B cell (primary cell): ENCODE data around the gene IRF7. TPM values are rescaled to one million over a fixed set of nuclear protein-coding genes. Genes with fewer than 3 reads are reported as not detected.
A peak's percentile ranks its signal among the peaks of the same experiment; 100 is the strongest.

ENCODE experiments used
- ATAC-seq: fragments of 200-7000 bp; cut with Tn5 transposase; one replicate; pipeline ENCODE4 v1.10.0; 2021; ENCODE audit warnings: low read depth, mild to moderate bottlenecking, moderate number of reproducible peaks, moderate library complexity
- CTCF ChIA-PET: fragments of 350-600 bp; sonication (Branson Sonifier 250); formaldehyde crosslinking; loops from one replicate; lab custom pipeline; 2021; ENCODE audit warnings: antibody characterized with exemption, inconsistent platforms; lab: Charles Lee
- POLR2A ChIA-PET: fragments of 350-600 bp; sonication (Branson Sonifier 250); formaldehyde crosslinking; loops from one replicate; lab custom pipeline; 2021; ENCODE audit warnings: antibody characterized with exemption; lab: Charles Lee
- DNase-seq: peaks from one replicate; pipeline ENCODE4 v3.0.0; 2013
- H2AFZ ChIP-seq: 2 replicates; pipeline ENCODE4 v1.6.1; 2012; ENCODE audit warnings: mild to moderate bottlenecking, low read depth, low read length; ENCODE audit not compliant: insufficient read depth, poor library complexity, severe bottlenecking
- H3K27ac ChIP-seq, 2 donors: 1 replicate in 1 of 2; 2 replicates in 1 of 2; pipeline ENCODE4 v1.5.1; 2012 to 2013; ENCODE audit warnings: low read length in 2 of 2, mild to moderate bottlenecking in 2 of 2, moderate library complexity in 1 of 2
- H3K27me3 ChIP-seq, 4 experiments: fragments of 200-600 bp in 1 of 4; sonication (generic) in 1 of 4; replicated peaks in 1 of 4; 1 replicate in 2 of 4; 2 replicates in 2 of 4; pipeline versions ENCODE4 v1.6.1 to v1.7.0; 2013 to 2016; ENCODE audit warnings: low read length in 3 of 4, mild to moderate bottlenecking in 2 of 4, mixed read lengths in 1 of 4, moderate library complexity in 1 of 4; ENCODE audit not compliant: insufficient read depth in 4 of 4, control insufficient read depth in 3 of 4; ENCODE audit errors: control extremely low read depth in 1 of 4
- H3K36me3 ChIP-seq, 2 experiments: replicated peaks in 1 of 2; 1 replicate in 1 of 2; 2 replicates in 1 of 2; pipeline versions ENCODE4 v1.6.1 to v1.7.1; 2013; ENCODE audit warnings: low read length in 1 of 2; ENCODE audit not compliant: insufficient read depth in 2 of 2, control insufficient read depth in 1 of 2; ENCODE audit errors: control extremely low read depth in 1 of 2, extremely low read depth in 1 of 2
- H3K4me1 ChIP-seq, 2 donors: fragments of 200-600 bp in 1 of 2; sonication (generic) in 1 of 2; 1 replicate in 1 of 2; 2 replicates in 1 of 2; pipeline versions ENCODE4 v1.5.1 to v1.6.1; 2013 to 2017; ENCODE audit warnings: low read length in 2 of 2; ENCODE audit not compliant: control insufficient read depth in 2 of 2, insufficient read depth in 2 of 2
- H3K4me2 ChIP-seq: replicated peaks from 2 replicates; pipeline ENCODE3; 2012; ENCODE audit warnings: mild to moderate bottlenecking, low read depth, low read length; ENCODE audit not compliant: poor library complexity, severe bottlenecking
- H3K4me3 ChIP-seq, 5 experiments: fragments of 200-600 bp in 1 of 5; sonication (generic) in 1 of 5; 1 replicate in 3 of 5; 2 replicates in 2 of 5; pipeline versions ENCODE4 v1.5.1 to v1.7.0; 2011 to 2016; ENCODE audit warnings: low read length in 4 of 5, mild to moderate bottlenecking in 4 of 5, low read depth in 2 of 5, control low read depth in 1 of 5, moderate library complexity in 1 of 5; ENCODE audit not compliant: insufficient read depth in 1 of 5; ENCODE audit errors: control extremely low read depth in 1 of 5, extremely low read depth in 1 of 5
- H3K79me2 ChIP-seq: fragments of 200-600 bp; sonication (generic); one replicate; pipeline ENCODE4 v1.6.0; 2016; ENCODE audit warnings: low read length; ENCODE audit not compliant: control insufficient read depth, insufficient read depth
- H3K9ac ChIP-seq: fragments of 200-600 bp; sonication (generic); 2 replicates; pipeline ENCODE4 v1.6.1; 2017; ENCODE audit warnings: mild to moderate bottlenecking, low read length, moderate library complexity
- H3K9me3 ChIP-seq, 3 donors: one replicate each; pipeline versions ENCODE4 v1.6.1 to v1.7.1; 2013; ENCODE audit warnings: low read length in 2 of 3; ENCODE audit not compliant: control insufficient read depth in 2 of 3, insufficient read depth in 1 of 3; ENCODE audit errors: control extremely low read depth in 1 of 3
- H4K20me1 ChIP-seq: 2 replicates; pipeline ENCODE4 v1.6.0; 2012; ENCODE audit warnings: mild to moderate bottlenecking, low read length; ENCODE audit not compliant: insufficient read depth, control insufficient read depth, poor library complexity, severe bottlenecking
- H3K27ac Mint-ChIP-seq: one replicate; pipeline ENCODE4 v1.8.0; 2021; ENCODE audit warnings: mixed read lengths
- H3K27me3 Mint-ChIP-seq: one replicate; pipeline ENCODE4 v1.8.0; 2021; ENCODE audit warnings: mixed read lengths
- H3K4me1 Mint-ChIP-seq: one replicate; pipeline ENCODE4 v1.8.0; 2021; ENCODE audit warnings: mixed read lengths
- H3K4me3 Mint-ChIP-seq: one replicate; pipeline ENCODE4 v1.8.0; 2021; ENCODE audit warnings: mixed read lengths
- H3K9me3 Mint-ChIP-seq: one replicate; pipeline ENCODE4 v1.8.0; 2022; ENCODE audit warnings: mixed read lengths; ENCODE audit not compliant: insufficient read depth
- EZH2 ChIP-seq: IDR thresholded peaks from 2 replicates; pipeline ENCODE4 v1.6.1; 2012; ENCODE audit warnings: borderline replicate concordance, low read depth, mild to moderate bottlenecking, moderate library complexity, low read length; ENCODE audit not compliant: insufficient read depth, poor library complexity, severe bottlenecking
- WGBS: methylation state at CpG from one replicate; pipeline ENCODE4 v1.1.5; 2013; ENCODE audit warnings: missing lambda C conversion rate; ENCODE audit not compliant: insufficient coverage; 5-methylcytosine and 5-hydroxymethylcytosine counted together
- intact Hi-C: fragments of 100-400 bp; cut with micrococcal nuclease; formaldehyde crosslinking; loops from one replicate; pipeline ENCODE4 v1.10.0; 2022
- polyA plus RNA-seq: library from polyadenylated mRNA; depleted of rRNA; stranded (reverse); fragments of >200 nt; gene quantifications from 2 replicates; pipeline ENCODE4 v1.2.3, GENCODE V29; 2012
- total RNA-seq, 2 donors: library from RNA; stranded (reverse); fragments of 120-200 nt in 1 of 2; gene quantifications; 1 replicate in 1 of 2; 2 replicates in 1 of 2; pipeline versions ENCODE4 v1.2.3 to v1.2.4, GENCODE V29; 2013 to 2022
- TF ChIP-seq, protein P1 (sequence below): fragments of 200-600 bp; IDR thresholded peaks from one replicate; pipeline ENCODE4 v1.8.0; 2022; ENCODE audit warnings: antibody characterized with exemption, mild to moderate bottlenecking

Gene IRF7
- total and polyA plus RNA-seq, 2 donors (not counting 1 experiment from before 2014, with no cell fraction given), result 136 to 184 TPM

DNA sequence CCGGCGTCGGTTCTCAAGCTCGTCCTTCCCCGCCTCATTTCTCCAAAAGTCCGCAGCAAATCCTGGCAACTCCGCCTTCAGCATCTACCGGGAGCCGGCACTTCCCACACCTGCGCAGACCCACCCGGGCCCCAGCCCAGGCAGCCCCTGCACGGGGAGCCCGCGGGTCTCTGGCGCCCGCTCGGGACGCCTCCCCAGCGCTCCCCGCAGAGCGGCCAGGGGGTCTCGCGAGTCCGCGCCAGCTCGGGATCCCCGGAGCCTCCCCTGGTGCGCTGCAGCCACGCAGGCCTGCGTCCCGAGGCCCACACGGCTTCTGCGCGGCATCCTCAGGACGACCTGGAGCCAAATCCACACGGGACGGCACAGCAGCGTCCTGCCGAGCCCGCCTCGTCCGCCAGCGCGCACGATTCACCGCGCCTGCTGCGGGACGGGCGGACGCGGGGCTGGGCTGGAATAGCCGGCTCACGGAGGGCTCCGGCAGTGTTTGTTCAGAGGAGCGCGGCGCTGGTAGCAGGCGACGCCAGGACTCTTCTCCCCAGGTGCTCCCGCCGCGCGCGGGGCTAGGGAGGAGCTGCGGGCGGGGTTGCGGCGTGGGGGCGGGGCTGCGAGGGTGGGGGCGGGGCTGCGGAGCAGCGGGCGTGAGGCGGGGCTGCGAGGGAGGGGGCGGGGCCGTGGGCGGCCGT, 40.3 kb downstream of the IRF7 start:
- Histone ChIP-seq H3K27ac (no peak overlapping the region), H3K4me1 (peaks cover 30 to 44% of the 10 kb centered on the region in 2 donors), H3K9ac (peak overlapping the region; percentile 68), H3K9me3 (peaks cover 0 to 3% (median 0%) of the 10 kb centered on the region in 3 donors), H3K4me2 (peak overlapping the region; percentile 98), H3K36me3 (peaks cover 1 to 3% of the 10 kb centered on the region in 2 experiments), H4K20me1 (peaks cover 45% of the 10 kb centered on the region), H3K79me2 (peaks cover 38% of the 10 kb centered on the region), H3K4me3 (peak overlapping the region in 4 of 5 experiments; percentile 45 to 69 (median 60)), H3K27me3 (peaks cover 0 to 18% (median 9%) of the 10 kb centered on the region in 4 experiments), H2AFZ (peak overlapping the region; percentile 91)
- POLR2A ChIA-PET, result interaction anchor here (0.6 to 1.9 kb wide), 13 partner anchors 9 to 307 kb away, joined by 3 to 26 read pairs (median 5); partner anchors contain the start of genes DEAF1, HRAS, IRF7 and LRRC56
- peak; percentile 84 for TF ChIP-seq EZH2
- TF ChIP-seq, protein P1, sequence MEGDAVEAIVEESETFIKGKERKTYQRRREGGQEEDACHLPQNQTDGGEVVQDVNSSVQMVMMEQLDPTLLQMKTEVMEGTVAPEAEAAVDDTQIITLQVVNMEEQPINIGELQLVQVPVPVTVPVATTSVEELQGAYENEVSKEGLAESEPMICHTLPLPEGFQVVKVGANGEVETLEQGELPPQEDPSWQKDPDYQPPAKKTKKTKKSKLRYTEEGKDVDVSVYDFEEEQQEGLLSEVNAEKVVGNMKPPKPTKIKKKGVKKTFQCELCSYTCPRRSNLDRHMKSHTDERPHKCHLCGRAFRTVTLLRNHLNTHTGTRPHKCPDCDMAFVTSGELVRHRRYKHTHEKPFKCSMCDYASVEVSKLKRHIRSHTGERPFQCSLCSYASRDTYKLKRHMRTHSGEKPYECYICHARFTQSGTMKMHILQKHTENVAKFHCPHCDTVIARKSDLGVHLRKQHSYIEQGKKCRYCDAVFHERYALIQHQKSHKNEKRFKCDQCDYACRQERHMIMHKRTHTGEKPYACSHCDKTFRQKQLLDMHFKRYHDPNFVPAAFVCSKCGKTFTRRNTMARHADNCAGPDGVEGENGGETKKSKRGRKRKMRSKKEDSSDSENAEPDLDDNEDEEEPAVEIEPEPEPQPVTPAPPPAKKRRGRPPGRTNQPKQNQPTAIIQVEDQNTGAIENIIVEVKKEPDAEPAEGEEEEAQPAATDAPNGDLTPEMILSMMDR, result no peak
- H3K27me3 Mint-ChIP-seq, result peaks cover 15% of the 10 kb centered on the region
- CTCF ChIA-PET, result interaction anchor here (0.6 to 1.2 kb wide), 12 partner anchors 16 to 244 kb away, joined by 3 to 5 read pairs (median 3); partner anchors contain the start of genes HRAS and LRRC56
- WGBS, result 2% methylated on average over 58 of the region's 81 CpGs
- DNase-seq, result peak; percentile 83
- no peaks in the 10 kb centered on the region for H3K9me3 Mint-ChIP-seq
- H3K27ac Mint-ChIP-seq, result peak overlapping the region; percentile 88
- peaks cover 41% of the 10 kb centered on the region for H3K4me1 Mint-ChIP-seq
- no peak for ATAC-seq
- H3K4me3 Mint-ChIP-seq, result peak overlapping the region; percentile 88
- intact Hi-C loops, result loop anchor here (1.0 to 10.0 kb wide), 2 partner anchors 15 to 809 kb away; partner anchors contain the start of genes BRSK2, LMNTD2 and RASSF7
